Vagina (tissue), 2 donors: ENCODE results near the gene AGO3. TPM values are rescaled to one million over a fixed set of nuclear protein-coding genes. Genes with fewer than 3 reads are reported as not detected.
A peak's percentile ranks its signal among the peaks of the same experiment; 100 is the strongest.

Source experiments
- DNase-seq, 2 donors: peaks; one replicate each; pipeline ENCODE4 v3.0.0-alpha.2; 2017; ENCODE audit errors: extremely low spot score in 2 of 2
- H3K27ac ChIP-seq: fragments of 200-600 bp; sonication (generic); one replicate; pipeline ENCODE4 v1.5.1; 2019
- H3K27me3 ChIP-seq: fragments of 200-600 bp; sonication (generic); one replicate; pipeline ENCODE4 v1.5.1; 2019
- H3K36me3 ChIP-seq, 2 donors: fragments of 200-600 bp; sonication (generic); one replicate each; pipeline ENCODE4 v1.5.1; 2017 to 2019
- H3K4me1 ChIP-seq: fragments of 200-600 bp; sonication (generic); one replicate; pipeline ENCODE4 v1.5.1; 2019
- H3K4me3 ChIP-seq, 2 donors: fragments of 200-600 bp; sonication (generic); 1 replicate in 1 of 2; 2 replicates in 1 of 2; pipeline ENCODE4 v1.5.1; 2016 to 2019
- H3K9me3 ChIP-seq: fragments of 200-600 bp; sonication (generic); one replicate; pipeline ENCODE4 v1.5.1; 2019
- POLR2A ChIP-seq, 2 donors: fragments of 450-650 bp; IDR thresholded peaks; one replicate each; pipeline ENCODE4 v1.6.1; 2017; ENCODE audit warnings: antibody characterized with exemption in 2 of 2, mild to moderate bottlenecking in 2 of 2, moderate library complexity in 2 of 2
- POLR2AphosphoS5 ChIP-seq, 2 donors: sonication (generic); formaldehyde crosslinking; IDR thresholded peaks; one replicate each; pipeline ENCODE4 v1.9.0; 2017; ENCODE audit warnings: antibody characterized with exemption in 2 of 2, mild to moderate bottlenecking in 2 of 2, low read depth in 1 of 2; ENCODE audit not compliant: insufficient read depth in 1 of 2
- intact Hi-C: fragments of 100-400 bp; cut with DNase I; formaldehyde crosslinking; loops from one replicate; pipeline ENCODE4 v1.15.1; 2023
- total RNA-seq: library from RNA; depleted of rRNA; stranded (reverse); fragments of >200 nt; gene quantifications from one replicate; pipeline ENCODE4 v1.2.3, GENCODE V29; 2016
- TF ChIP-seq, protein P1 (sequence below), 3 experiments: fragments of 450-650 bp in 2 of 3; fragments of 200-600 bp in 1 of 3; sonication (generic) in 1 of 3; IDR thresholded peaks; one replicate each; pipeline ENCODE4 v1.5.1; 2017 to 2019; ENCODE audit warnings: antibody characterized with exemption in 3 of 3, mild to moderate bottlenecking in 2 of 3, moderate library complexity in 2 of 3

AGO3 gene
- total RNA-seq, 1 donor from 2014 or later, result 17.2 TPM

DNA sequence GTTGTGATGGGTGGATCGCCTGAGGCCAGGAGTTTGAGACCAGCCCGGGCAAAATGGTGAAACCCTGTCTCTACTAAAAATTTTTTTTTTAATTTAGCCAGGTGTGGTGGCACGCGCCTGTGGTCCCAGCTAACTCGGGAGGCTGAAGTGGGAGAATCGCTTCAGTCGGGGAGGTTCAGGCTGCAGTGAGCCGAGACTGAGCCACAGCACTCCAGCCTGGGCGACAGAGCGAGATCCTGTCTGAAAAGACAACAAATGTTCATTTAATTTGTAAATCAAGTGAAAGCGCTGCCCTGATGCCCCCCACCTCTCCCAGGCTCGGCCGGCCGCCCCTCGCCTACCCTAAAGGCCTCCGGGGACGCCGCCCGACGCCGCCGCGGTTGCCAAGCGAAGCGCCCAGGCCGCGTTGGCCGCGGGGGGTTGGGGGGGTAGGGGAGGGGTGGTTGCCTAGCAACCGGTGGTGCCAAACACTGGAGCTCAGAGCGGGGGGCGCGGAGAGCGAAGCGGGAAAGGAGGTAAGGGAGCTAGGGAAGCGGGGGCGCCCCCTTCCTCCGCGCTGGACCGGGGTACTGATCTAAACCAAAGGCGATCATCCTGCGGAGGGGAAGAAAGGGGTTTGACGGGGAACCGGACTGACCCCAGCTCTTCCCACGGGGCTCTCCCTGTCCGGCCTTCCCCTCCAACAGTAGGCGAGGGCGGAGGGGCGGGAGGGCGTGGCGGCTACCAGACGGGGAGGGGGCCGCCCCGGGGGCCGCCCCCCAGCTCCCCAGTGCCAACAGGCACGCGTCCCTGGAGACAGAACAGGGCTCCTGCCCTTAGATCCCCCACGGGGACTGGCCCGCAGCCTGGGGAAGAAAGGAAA lies 153.0 kb downstream of the AGO3 start, which contains the start of gene TEKT2:
TSS of gene TEKT2 (plus strand) at position 460 of the 862 bp plus-strand sequence. CDS start 828 bp downstream, outside the sequence.
- no peaks in the 10 kb centered on the region for H3K27me3 ChIP-seq
- no peak for DNase-seq
- TF ChIP-seq, protein P1, sequence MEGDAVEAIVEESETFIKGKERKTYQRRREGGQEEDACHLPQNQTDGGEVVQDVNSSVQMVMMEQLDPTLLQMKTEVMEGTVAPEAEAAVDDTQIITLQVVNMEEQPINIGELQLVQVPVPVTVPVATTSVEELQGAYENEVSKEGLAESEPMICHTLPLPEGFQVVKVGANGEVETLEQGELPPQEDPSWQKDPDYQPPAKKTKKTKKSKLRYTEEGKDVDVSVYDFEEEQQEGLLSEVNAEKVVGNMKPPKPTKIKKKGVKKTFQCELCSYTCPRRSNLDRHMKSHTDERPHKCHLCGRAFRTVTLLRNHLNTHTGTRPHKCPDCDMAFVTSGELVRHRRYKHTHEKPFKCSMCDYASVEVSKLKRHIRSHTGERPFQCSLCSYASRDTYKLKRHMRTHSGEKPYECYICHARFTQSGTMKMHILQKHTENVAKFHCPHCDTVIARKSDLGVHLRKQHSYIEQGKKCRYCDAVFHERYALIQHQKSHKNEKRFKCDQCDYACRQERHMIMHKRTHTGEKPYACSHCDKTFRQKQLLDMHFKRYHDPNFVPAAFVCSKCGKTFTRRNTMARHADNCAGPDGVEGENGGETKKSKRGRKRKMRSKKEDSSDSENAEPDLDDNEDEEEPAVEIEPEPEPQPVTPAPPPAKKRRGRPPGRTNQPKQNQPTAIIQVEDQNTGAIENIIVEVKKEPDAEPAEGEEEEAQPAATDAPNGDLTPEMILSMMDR (IDR thresholded peaks at IDR 0.05), result no peak
- no peak for TF ChIP-seq POLR2A (IDR thresholded peaks at IDR 0.05)
- TF ChIP-seq POLR2AphosphoS5 (IDR thresholded peaks at IDR 0.05; ENCODE audit: insufficient read depth in 1 of 2, low read depth in 1 of 2), result no peak
- no peaks in the 10 kb centered on the region for H3K36me3 ChIP-seq
- peaks cover 20% of the 10 kb centered on the region for H3K4me1 ChIP-seq
- intact Hi-C loops, result loop anchor here (5.0 kb wide), 1 partner anchor 157 kb away; no protein-coding TSS in a partner anchor
- H3K9me3 ChIP-seq, result no peaks in the 10 kb centered on the region
- no peak within 1 kb of the TSS for H3K27ac ChIP-seq
- peak within 1 kb of the TSS; percentile 49 to 55 for H3K4me3 ChIP-seq

DNA sequence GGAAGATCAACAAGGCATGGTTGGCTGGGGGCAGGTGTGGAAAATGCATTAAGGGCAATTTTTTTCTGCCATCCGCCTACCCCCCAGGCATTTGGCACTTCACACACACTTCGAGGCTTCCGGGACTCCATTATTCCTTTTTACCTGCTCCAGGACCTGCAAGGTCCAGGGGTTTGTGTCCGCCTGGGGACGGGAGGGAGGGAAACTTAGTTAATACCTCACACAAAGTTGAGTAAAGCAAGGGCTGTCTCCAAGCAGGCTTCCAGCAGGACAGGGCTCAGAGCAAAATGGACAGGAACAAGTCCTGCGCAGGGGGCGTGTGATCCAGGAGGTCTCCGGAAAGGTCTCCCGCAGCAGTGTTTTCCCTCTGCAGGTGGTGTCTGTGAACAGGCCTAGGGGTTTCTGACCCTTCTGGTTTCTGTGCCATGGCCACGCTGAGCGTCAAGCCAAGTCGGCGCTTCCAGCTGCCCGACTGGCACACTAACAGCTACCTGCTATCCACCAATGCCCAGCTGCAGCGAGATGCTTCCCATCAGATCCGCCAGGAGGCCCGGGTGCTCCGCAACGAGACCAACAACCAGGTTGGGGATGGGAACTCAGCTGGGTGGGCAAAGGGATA lies 153.7 kb downstream of the AGO3 start:
- DNase-seq, result no peak
- intact Hi-C loops, result loop anchor here (5.0 kb wide), 1 partner anchor 157 kb away; no protein-coding TSS in a partner anchor
- Histone ChIP-seq H3K27me3 (no peaks in the 10 kb centered on the region), H3K4me1 (peaks cover 24% of the 10 kb centered on the region), H3K9me3 (no peaks in the 10 kb centered on the region), H3K36me3 (no peaks in the 10 kb centered on the region), H3K27ac (no peak overlapping the region), H3K4me3 (peak overlapping the region; percentile 49 to 55)
- TF ChIP-seq POLR2A (IDR thresholded peaks at IDR 0.05) (no peak), POLR2AphosphoS5 (IDR thresholded peaks at IDR 0.05; ENCODE audit: insufficient read depth in 1 of 2, low read depth in 1 of 2) (no peak)
- TF ChIP-seq, protein P1 (IDR thresholded peaks at IDR 0.05), result no peak

DNA sequence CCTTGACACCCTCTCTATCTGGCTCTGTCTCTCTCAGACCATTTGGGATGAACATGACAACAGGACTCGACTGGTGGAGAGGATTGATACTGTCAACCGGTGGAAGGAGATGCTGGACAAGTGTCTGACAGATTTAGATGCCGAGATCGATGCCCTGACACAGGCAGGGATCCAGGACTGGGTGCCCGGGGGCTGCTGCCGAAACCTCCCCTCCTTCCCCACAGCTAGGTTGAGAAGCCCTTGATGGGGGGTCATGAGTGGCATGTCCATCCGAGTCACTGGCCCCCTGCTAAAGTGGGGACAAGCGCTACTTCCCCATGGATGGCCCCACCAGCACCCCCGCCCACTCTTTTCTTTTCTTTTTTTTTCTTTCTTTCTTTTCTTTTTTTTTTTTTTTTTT lies 154.2 kb downstream of the AGO3 start:
- H3K27ac ChIP-seq, result no peak overlapping the region
- no peak overlapping the region for H3K4me3 ChIP-seq
- no peak for DNase-seq
- no peaks in the 10 kb centered on the region for H3K27me3 ChIP-seq
- no peaks in the 10 kb centered on the region for H3K9me3 ChIP-seq
- TF ChIP-seq POLR2A (IDR thresholded peaks at IDR 0.05) (no peak), POLR2AphosphoS5 (IDR thresholded peaks at IDR 0.05; ENCODE audit: insufficient read depth in 1 of 2, low read depth in 1 of 2) (no peak)
- TF ChIP-seq, protein P1 (IDR thresholded peaks at IDR 0.05), result no peak
- H3K36me3 ChIP-seq, result no peaks in the 10 kb centered on the region
- H3K4me1 ChIP-seq, result peaks cover 30% of the 10 kb centered on the region
- intact Hi-C loops, result no loop called here

DNA sequence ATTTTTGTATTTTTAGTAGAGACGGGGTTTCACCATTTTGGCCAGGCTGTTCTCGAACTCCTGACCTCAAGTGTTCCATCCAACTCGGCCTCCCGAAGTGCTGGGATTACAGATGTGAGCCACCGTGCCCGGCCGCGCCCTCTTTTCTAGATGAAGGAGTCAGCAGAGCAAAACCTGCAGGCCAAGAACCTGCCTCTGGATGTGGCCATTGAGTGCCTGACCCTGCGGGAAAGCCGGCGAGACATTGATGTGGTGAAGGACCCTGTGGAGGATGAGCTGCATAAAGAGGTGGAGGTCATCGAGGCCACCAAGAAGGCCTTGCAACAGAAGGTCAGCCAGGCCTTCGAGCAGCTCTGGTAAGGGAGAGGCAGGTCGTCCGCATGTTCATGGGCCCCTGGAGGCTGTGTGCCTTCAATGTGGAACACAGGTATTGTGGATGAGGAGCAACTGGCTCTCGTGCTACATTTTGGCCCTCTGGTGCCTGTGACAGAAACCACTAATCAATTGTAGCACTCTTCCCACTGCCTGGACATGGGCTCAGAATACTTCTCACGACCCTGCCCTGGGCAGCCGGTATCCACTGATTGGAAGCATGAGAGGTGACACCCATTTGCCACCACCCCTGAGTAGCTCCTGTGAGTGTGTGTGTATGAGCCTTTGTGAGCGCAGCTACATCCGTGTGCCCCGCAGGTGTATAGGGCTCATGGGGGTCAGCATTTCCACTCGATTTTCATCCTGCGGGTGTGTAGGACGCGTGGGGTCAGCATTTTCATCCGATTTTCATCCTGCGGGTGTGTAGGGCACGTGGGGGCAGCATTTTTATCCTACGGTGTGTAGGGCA lies 155.0 kb downstream of the AGO3 start:
- DNase-seq, result no peak
- Histone ChIP-seq H3K27ac (no peak overlapping the region), H3K27me3 (no peaks in the 10 kb centered on the region), H3K9me3 (no peaks in the 10 kb centered on the region), H3K4me3 (no peak overlapping the region), H3K4me1 (peaks cover 37% of the 10 kb centered on the region), H3K36me3 (no peaks in the 10 kb centered on the region)
- intact Hi-C loops, result no loop called here
- TF ChIP-seq POLR2AphosphoS5 (IDR thresholded peaks at IDR 0.05; ENCODE audit: insufficient read depth in 1 of 2, low read depth in 1 of 2) (no peak), POLR2A (IDR thresholded peaks at IDR 0.05) (no peak)
- TF ChIP-seq, protein P1 (IDR thresholded peaks at IDR 0.05), result no peak
